Activated T-cell treated with anti-CD3 and anti-CD28 coated beads, Interleukin-2, amount 50 U/mL, for 4 hours (primary cell): ENCODE data around the gene MRPL53. TPM values are rescaled to one million over a fixed set of nuclear protein-coding genes. Genes with fewer than 3 reads are reported as not detected.

Experiments
- ATAC-seq, 2 donors: fragments of 200-7000 bp; cut with Tn5 transposase; one replicate each; pipeline ENCODE4 v1.10.0; 2021
- DNase-seq: peaks from one replicate; pipeline ENCODE4 v3.0.0-alpha.2; 2020
- H3K27me3 Mint-ChIP-seq: one replicate; pipeline ENCODE4 v1.8.0; 2021; ENCODE audit warnings: low read depth, mixed read lengths
- H3K36me3 Mint-ChIP-seq: one replicate; pipeline ENCODE4 v1.8.0; 2022; ENCODE audit warnings: mixed read lengths; ENCODE audit not compliant: insufficient read depth
- H3K4me1 Mint-ChIP-seq: one replicate; pipeline ENCODE4 v1.8.0; 2021; ENCODE audit warnings: low read depth, mixed read lengths
- H3K4me3 Mint-ChIP-seq: one replicate; pipeline ENCODE4 v1.8.0; 2021; ENCODE audit warnings: mild to moderate bottlenecking, moderate library complexity, mixed read lengths
- H3K9me3 Mint-ChIP-seq: one replicate; pipeline ENCODE4 v1.8.0; 2021; ENCODE audit warnings: mixed read lengths
- total RNA-seq, 3 donors: library from RNA; stranded (reverse); gene quantifications; one replicate each; pipeline ENCODE4 v1.2.1, GENCODE V29; 2021

Gene MRPL53
- total RNA-seq = 100 to 1,000 TPM; 105 to 106 (median 106) TPM

GRCh38 chr2:74472086-74472944, at the start of gene MRPL53:
MRPL53 (minus strand) TSS chr2:74472680; CDS start chr2:74472660, 20 bp downstream.
- peak; percentile 96 to 97 for ATAC-seq
- Mint-ChIP-seq H3K36me3 (peaks cover 16% of the 10 kb centered on the region), H3K4me3 (peak within 1 kb of the TSS; percentile 99), H3K9me3 (no peaks in the 10 kb centered on the region), H3K27me3 (no peaks in the 10 kb centered on the region), H3K4me1 (peaks cover 20% of the 10 kb centered on the region)
- peak; percentile 96 for DNase-seq

- Mint-ChIP-seq H3K27me3 (peaks cover 83% of the 10 kb centered on the region), H3K4me1 (peaks cover 20% of the 10 kb centered on the region), H3K9me3 (no peaks in the 10 kb centered on the region), H3K4me3 (peak overlapping the region; percentile 56), H3K36me3 (no peaks in the 10 kb centered on the region)
- DNase-seq (no peak), ATAC-seq (no peak)
Observed at GRCh38 chr2:74516650-74517049, 44.2 kb upstream of the MRPL53 start.

DNA sequence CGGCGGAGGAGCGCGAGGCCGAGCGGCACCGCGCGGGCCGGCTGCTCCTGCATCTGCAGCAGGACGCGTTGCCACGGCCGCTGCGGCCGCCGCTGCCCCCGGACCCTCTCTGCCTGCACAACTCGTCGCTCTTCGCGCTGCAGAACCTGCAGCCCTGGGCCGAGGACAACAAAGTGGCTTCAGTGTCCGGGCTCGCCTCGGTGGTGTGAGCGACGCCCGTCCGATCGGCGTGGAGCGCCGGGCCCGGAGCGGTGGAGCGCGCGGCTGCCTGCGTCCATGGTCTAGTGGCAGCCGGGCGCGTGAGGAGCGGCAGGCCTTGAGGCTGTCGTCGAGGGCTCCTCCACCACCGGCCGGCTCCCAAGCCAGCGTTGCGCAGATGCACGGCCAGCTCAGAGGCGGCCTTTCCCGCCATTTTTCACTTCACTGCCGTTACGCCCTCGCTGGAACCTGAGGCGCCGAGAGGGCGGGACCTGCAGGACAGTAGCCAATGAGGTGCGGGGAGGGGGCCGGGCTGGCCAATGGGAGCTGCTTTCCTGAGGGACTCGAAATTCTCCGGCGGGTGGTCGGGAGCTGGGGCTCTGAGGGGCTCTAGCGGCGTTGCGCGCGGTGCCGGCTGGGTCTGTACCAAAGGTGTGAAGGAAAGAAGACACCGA, 43.6 kb upstream of the MRPL53 start:
- ATAC-seq (peak; percentile 85), DNase-seq (peak; percentile 71)
- Mint-ChIP-seq H3K4me3 (peak overlapping the region; percentile 56), H3K9me3 (no peaks in the 10 kb centered on the region), H3K36me3 (no peaks in the 10 kb centered on the region), H3K27me3 (peaks cover 86% of the 10 kb centered on the region), H3K4me1 (peaks cover 20% of the 10 kb centered on the region)

- no peaks in the 10 kb centered on the region for H3K36me3 Mint-ChIP-seq
- H3K4me1 Mint-ChIP-seq = peaks cover 20% of the 10 kb centered on the region
- DNase-seq (no peak), ATAC-seq (peak; percentile 18 to 28)
- peaks cover 83% of the 10 kb centered on the region for H3K27me3 Mint-ChIP-seq
- H3K4me3 Mint-ChIP-seq = peak overlapping the region; percentile 63
- H3K9me3 Mint-ChIP-seq = no peaks in the 10 kb centered on the region
Observed at GRCh38 chr2:74515271-74515980, 42.9 kb upstream of the MRPL53 start.

- peaks cover 75% of the 10 kb centered on the region for H3K27me3 Mint-ChIP-seq
- peaks cover 20% of the 10 kb centered on the region for H3K4me1 Mint-ChIP-seq
- ATAC-seq (peak; percentile 9 to 22), DNase-seq (no peak)
- peak within 1 kb of the TSS; percentile 63 for H3K4me3 Mint-ChIP-seq
- no peaks in the 10 kb centered on the region for H3K36me3 Mint-ChIP-seq
- H3K9me3 Mint-ChIP-seq = no peaks in the 10 kb centered on the region
Observed at GRCh38 chr2:74514368-74515270, 42.1 kb upstream of the MRPL53 start, which contains the start of gene TLX2. TLX2 (plus strand) TSS chr2:74514450; CDS start chr2:74514807, 357 bp downstream.

DNA sequence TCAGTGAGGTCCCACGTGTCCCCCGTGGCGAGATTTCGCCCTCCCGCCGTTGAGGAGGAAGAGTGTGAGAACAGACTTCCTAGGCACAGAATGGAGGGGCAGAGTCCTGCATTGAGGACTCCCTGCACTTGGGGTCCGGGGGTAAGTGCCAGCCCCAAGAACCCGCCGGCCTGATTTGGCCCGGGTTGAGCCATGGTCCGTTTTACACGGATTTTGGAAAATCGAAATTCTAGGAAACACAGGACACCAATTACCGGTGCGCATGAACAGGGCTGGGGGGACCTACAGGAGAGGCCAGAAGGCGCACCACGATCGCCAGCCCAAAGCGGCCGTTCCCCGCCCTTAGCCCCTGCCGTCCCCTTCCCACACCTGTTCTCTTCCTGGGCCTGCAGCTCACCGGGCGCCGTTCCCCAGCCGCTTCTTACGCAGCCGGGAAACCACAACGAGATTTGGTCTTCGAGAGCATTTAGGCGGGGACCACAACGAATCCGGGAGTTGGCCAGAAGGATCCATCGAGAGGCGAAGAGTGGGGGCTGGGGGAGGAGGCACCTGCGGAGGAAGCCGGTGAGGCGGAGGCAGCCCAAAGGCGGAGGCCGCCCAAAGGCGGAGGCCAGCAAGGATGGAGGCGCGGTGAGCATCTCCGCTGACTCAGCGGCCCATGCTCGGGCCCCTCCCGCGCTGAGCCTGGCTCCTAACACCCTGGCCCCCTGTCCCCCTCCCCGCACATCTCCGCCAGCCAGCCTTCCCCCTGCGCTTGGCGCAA, 41.3 kb upstream of the MRPL53 start:
- peak overlapping the region; percentile 16 for H3K4me3 Mint-ChIP-seq
- H3K27me3 Mint-ChIP-seq = peaks cover 67% of the 10 kb centered on the region
- H3K36me3 Mint-ChIP-seq = no peaks in the 10 kb centered on the region
- peaks cover 21% of the 10 kb centered on the region for H3K4me1 Mint-ChIP-seq
- no peak for DNase-seq
- no peaks in the 10 kb centered on the region for H3K9me3 Mint-ChIP-seq
- ATAC-seq = peak; percentile 19 to 26

- no peak for ATAC-seq
- Mint-ChIP-seq H3K4me1 (peaks cover 29% of the 10 kb centered on the region), H3K27me3 (peaks cover 59% of the 10 kb centered on the region), H3K9me3 (no peaks in the 10 kb centered on the region), H3K36me3 (no peaks in the 10 kb centered on the region), H3K4me3 (peak overlapping the region; percentile 16)
- DNase-seq = no peak
Observed at GRCh38 chr2:74512744-74513604, 40.5 kb upstream of the MRPL53 start.

GRCh38 chr2:74511104-74511989, 38.9 kb upstream of the MRPL53 start:
- peaks cover 33% of the 10 kb centered on the region for H3K4me1 Mint-ChIP-seq
- no peaks in the 10 kb centered on the region for H3K9me3 Mint-ChIP-seq
- peaks cover 4% of the 10 kb centered on the region for H3K36me3 Mint-ChIP-seq
- ATAC-seq (no peak), DNase-seq (no peak)
- H3K27me3 Mint-ChIP-seq = peaks cover 44% of the 10 kb centered on the region
- H3K4me3 Mint-ChIP-seq = no peak overlapping the region

DNA sequence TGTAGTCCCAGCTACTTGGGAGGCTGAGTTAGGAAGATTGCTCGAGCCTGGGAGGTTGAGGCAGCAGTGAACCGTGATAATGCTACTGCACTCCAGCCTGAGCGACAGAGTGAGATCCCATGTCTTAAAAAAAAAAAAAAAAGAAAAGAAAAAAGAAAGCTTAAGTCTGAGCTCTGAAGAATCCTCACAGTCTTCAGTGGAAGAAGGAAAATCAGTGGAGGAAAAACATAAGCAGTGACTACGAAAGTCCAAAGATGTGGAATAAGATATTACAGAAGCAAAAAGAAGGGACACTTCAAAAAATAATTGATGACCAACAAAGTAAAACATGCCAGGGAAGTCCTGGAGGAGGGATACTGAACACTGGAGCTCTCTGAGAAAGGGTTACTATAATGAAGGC, 37.8 kb upstream of the MRPL53 start:
- DNase-seq (no peak), ATAC-seq (no peak)
- Mint-ChIP-seq H3K9me3 (no peaks in the 10 kb centered on the region), H3K4me3 (no peak overlapping the region), H3K4me1 (peaks cover 32% of the 10 kb centered on the region), H3K27me3 (peaks cover 36% of the 10 kb centered on the region), H3K36me3 (peaks cover 6% of the 10 kb centered on the region)

- peaks cover 18% of the 10 kb centered on the region for H3K36me3 Mint-ChIP-seq
- H3K4me3 Mint-ChIP-seq = peak overlapping the region; percentile 99
- peaks cover 42% of the 10 kb centered on the region for H3K4me1 Mint-ChIP-seq
- DNase-seq (no peak), ATAC-seq (peak; percentile 5 to 7)
- H3K9me3 Mint-ChIP-seq = no peaks in the 10 kb centered on the region
- peaks cover 40% of the 10 kb centered on the region for H3K27me3 Mint-ChIP-seq
Observed at GRCh38 chr2:74507926-74508520, 35.5 kb upstream of the MRPL53 start.

DNA sequence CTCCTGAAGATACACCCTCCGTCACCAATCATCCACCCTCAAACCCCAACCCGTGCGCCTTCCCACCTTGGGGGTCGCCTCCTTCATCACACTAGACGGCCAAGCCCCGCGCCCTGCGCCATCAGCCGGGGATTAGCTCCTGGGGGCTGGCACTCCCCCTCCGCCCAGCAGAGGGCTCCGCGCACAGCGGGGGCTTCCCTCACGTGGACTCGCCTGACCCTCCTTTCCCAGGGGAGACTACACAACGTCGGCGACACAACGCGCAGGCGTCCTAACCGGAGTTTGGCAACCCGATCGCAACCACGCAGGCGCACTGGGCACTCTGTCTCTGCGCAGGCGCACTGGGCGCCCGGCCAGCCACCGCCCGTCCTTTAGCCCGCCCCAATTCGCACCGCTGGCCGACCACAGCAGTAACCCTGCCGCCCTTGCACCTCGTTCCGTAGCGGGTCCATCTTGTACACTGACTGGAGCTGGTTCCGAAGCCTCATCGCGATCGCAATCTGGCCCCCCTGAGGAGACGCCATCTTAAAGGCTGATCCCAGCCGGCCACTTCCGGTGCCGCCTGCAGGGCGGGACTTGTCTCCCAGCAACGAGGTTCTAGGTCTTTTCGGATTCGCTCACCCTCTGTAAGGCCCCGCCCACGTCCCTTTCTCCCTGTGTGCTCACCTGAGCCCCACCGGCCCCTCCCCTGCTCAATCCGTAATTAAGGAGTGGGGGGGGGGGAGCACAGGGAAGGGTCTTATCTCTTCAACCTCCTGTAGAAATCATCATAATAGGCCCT, 34.9 kb upstream of the MRPL53 start, which contains the start of gene PCGF1:
PCGF1 (minus strand) TSS at position 551 of the 781 bp plus-strand sequence; CDS start at position 524, 27 bp downstream.
- H3K4me3 Mint-ChIP-seq = peak within 1 kb of the TSS; percentile 99

More for the DNA sequence above, 34.9 kb upstream of the MRPL53 start, which contains the start of gene PCGF1:
- Mint-ChIP-seq H3K36me3 (peaks cover 18% of the 10 kb centered on the region), H3K9me3 (no peaks in the 10 kb centered on the region), H3K4me1 (peaks cover 43% of the 10 kb centered on the region), H3K27me3 (peaks cover 41% of the 10 kb centered on the region)
- ATAC-seq (peak; percentile 95 to 96), DNase-seq (peak; percentile 99)
